ENCODE results near the gene IL6R.

Gene IL6R

GRCh38 chr1:154497026-154497806 is 92.1 kb downstream of the IL6R start:
- no peaks in the 10 kb centered on the region for H3K36me3 ChIP-seq (ENCODE audit: insufficient read depth, insufficient read length, low read length)
- no peak for TF ChIP-seq SUZ12 (IDR thresholded peaks at IDR 0.05; ENCODE audit: extremely low read depth, insufficient read depth, insufficient read length)
- TF ChIP-seq ZNF274 (IDR thresholded peaks at IDR 0.05; ENCODE audit: low read depth, low read length) = no peak
- no peak for TF ChIP-seq YY1 (IDR thresholded peaks at IDR 0.05; ENCODE audit: insufficient read depth, insufficient read length)
- no peak overlapping the region for H3K4me3 ChIP-seq (ENCODE audit: insufficient read length, low read depth)
- H3K9ac ChIP-seq (ENCODE audit: insufficient read length, low read depth) = no peak overlapping the region
- H3K9me3 ChIP-seq (ENCODE audit: insufficient read depth, low read length) = no peaks in the 10 kb centered on the region
- peaks cover 35% of the 10 kb centered on the region for H3K27me3 ChIP-seq (ENCODE audit: insufficient read depth, insufficient read length)
- DNase-seq (ENCODE audit: low read depth, low spot score) = no peak
- no peaks in the 10 kb centered on the region for H3K4me1 ChIP-seq (ENCODE audit: insufficient read depth, insufficient read length)

- H3K27me3 ChIP-seq (ENCODE audit: insufficient read depth, insufficient read length) = peaks cover 55% of the 10 kb centered on the region
- H3K4me1 ChIP-seq (ENCODE audit: insufficient read depth, insufficient read length) = no peaks in the 10 kb centered on the region
- DNase-seq (ENCODE audit: low read depth, low spot score) = no peak
- no peaks in the 10 kb centered on the region for H3K36me3 ChIP-seq (ENCODE audit: insufficient read depth, insufficient read length, low read length)
- H3K9ac ChIP-seq (ENCODE audit: insufficient read length, low read depth) = no peak overlapping the region
- no peak overlapping the region for H3K4me3 ChIP-seq (ENCODE audit: insufficient read length, low read depth)
- TF ChIP-seq YY1 (IDR thresholded peaks at IDR 0.05; ENCODE audit: insufficient read depth, insufficient read length) (no peak), ZNF274 (IDR thresholded peaks at IDR 0.05; ENCODE audit: low read depth, low read length) (no peak), SUZ12 (IDR thresholded peaks at IDR 0.05; ENCODE audit: extremely low read depth, insufficient read depth, insufficient read length) (peak; percentile 20)
- H3K9me3 ChIP-seq (ENCODE audit: insufficient read depth, low read length) = peaks cover 5% of the 10 kb centered on the region; the same call in 1 of the 2 replicates
These were observed 94.3 kb downstream of the IL6R start for GRCh38 chr1:154499446-154499845.

- DNase-seq (ENCODE audit: low read depth, low spot score) = no peak
- H3K4me3 ChIP-seq (ENCODE audit: insufficient read length, low read depth) = no peak overlapping the region
- peaks cover 55% of the 10 kb centered on the region for H3K27me3 ChIP-seq (ENCODE audit: insufficient read depth, insufficient read length)
- H3K36me3 ChIP-seq (ENCODE audit: insufficient read depth, insufficient read length, low read length) = no peaks in the 10 kb centered on the region
- no peak overlapping the region for H3K9ac ChIP-seq (ENCODE audit: insufficient read length, low read depth)
- no peaks in the 10 kb centered on the region for H3K4me1 ChIP-seq (ENCODE audit: insufficient read depth, insufficient read length)
- TF ChIP-seq ZNF274 (IDR thresholded peaks at IDR 0.05; ENCODE audit: low read depth, low read length) (no peak), SUZ12 (IDR thresholded peaks at IDR 0.05; ENCODE audit: extremely low read depth, insufficient read depth, insufficient read length) (no peak), YY1 (IDR thresholded peaks at IDR 0.05; ENCODE audit: insufficient read depth, insufficient read length) (no peak)
- H3K9me3 ChIP-seq (ENCODE audit: insufficient read depth, low read length) = peaks cover 5% of the 10 kb centered on the region
These were observed 95.4 kb downstream of the IL6R start for GRCh38 chr1:154500533-154500932.

- peaks cover 12% of the 10 kb centered on the region for H3K9me3 ChIP-seq (ENCODE audit: insufficient read depth, low read length)
- peaks cover 55% of the 10 kb centered on the region for H3K27me3 ChIP-seq (ENCODE audit: insufficient read depth, insufficient read length)
- no peak for DNase-seq (ENCODE audit: low read depth, low spot score)
- no peaks in the 10 kb centered on the region for H3K4me1 ChIP-seq (ENCODE audit: insufficient read depth, insufficient read length)
- peak overlapping the region; percentile 39 for H3K9ac ChIP-seq (ENCODE audit: insufficient read length, low read depth)
- no peaks in the 10 kb centered on the region for H3K36me3 ChIP-seq (ENCODE audit: insufficient read depth, insufficient read length, low read length)
- TF ChIP-seq YY1 (IDR thresholded peaks at IDR 0.05; ENCODE audit: insufficient read depth, insufficient read length) = no peak
- TF ChIP-seq SUZ12 (IDR thresholded peaks at IDR 0.05; ENCODE audit: extremely low read depth, insufficient read depth, insufficient read length) = peak; percentile 76
- no peak for TF ChIP-seq ZNF274 (IDR thresholded peaks at IDR 0.05; ENCODE audit: low read depth, low read length)
- H3K4me3 ChIP-seq (ENCODE audit: insufficient read length, low read depth) = peak overlapping the region; percentile 38
These were observed 96.4 kb downstream of the IL6R start for GRCh38 chr1:154501423-154502065.

- peaks cover 12% of the 10 kb centered on the region for H3K9me3 ChIP-seq (ENCODE audit: insufficient read depth, low read length)
- no peaks in the 10 kb centered on the region for H3K4me1 ChIP-seq (ENCODE audit: insufficient read depth, insufficient read length)
- H3K9ac ChIP-seq (ENCODE audit: insufficient read length, low read depth) = peak within 1 kb of the TSS; percentile 39
- no peak for DNase-seq (ENCODE audit: low read depth, low spot score)
- peak; percentile 43 for TF ChIP-seq SUZ12 (IDR thresholded peaks at IDR 0.05; ENCODE audit: extremely low read depth, insufficient read depth, insufficient read length)
- TF ChIP-seq YY1 (IDR thresholded peaks at IDR 0.05; ENCODE audit: insufficient read depth, insufficient read length) = no peak
- peak within 1 kb of the TSS; percentile 38 for H3K4me3 ChIP-seq (ENCODE audit: insufficient read length, low read depth)
- peaks cover 55% of the 10 kb centered on the region for H3K27me3 ChIP-seq (ENCODE audit: insufficient read depth, insufficient read length)
- H3K36me3 ChIP-seq (ENCODE audit: insufficient read depth, insufficient read length, low read length) = no peaks in the 10 kb centered on the region
These were observed 97.1 kb downstream of the IL6R start, which contains the start of the genes SHE and TDRD10 for GRCh38 chr1:154502066-154502743. Gene SHE (minus strand): TSS chr1:154502412. CDS start chr1:154502026, 386 bp downstream. Gene TDRD10 (plus strand): TSS chr1:154502219. CDS start chr1:154506904, 4,685 bp downstream.

GRCh38 chr1:154502744-154503115 is 97.6 kb downstream of the IL6R start:
- Histone ChIP-seq H3K36me3 (ENCODE audit: insufficient read depth, insufficient read length, low read length) (no peaks in the 10 kb centered on the region), H3K9me3 (ENCODE audit: insufficient read depth, low read length) (peaks cover 12% of the 10 kb centered on the region), H3K9ac (ENCODE audit: insufficient read length, low read depth) (peak overlapping the region; percentile 39), H3K27me3 (ENCODE audit: insufficient read depth, insufficient read length) (peaks cover 55% of the 10 kb centered on the region), H3K4me1 (ENCODE audit: insufficient read depth, insufficient read length) (no peaks in the 10 kb centered on the region), H3K4me3 (ENCODE audit: insufficient read length, low read depth) (peak overlapping the region; percentile 38)
- TF ChIP-seq YY1 (IDR thresholded peaks at IDR 0.05; ENCODE audit: insufficient read depth, insufficient read length) = no peak
- no peak for TF ChIP-seq SUZ12 (IDR thresholded peaks at IDR 0.05; ENCODE audit: extremely low read depth, insufficient read depth, insufficient read length)
- DNase-seq (ENCODE audit: low read depth, low spot score) = no peak

- no peaks in the 10 kb centered on the region for H3K36me3 ChIP-seq (ENCODE audit: insufficient read depth, insufficient read length, low read length)
- H3K27me3 ChIP-seq (ENCODE audit: insufficient read depth, insufficient read length) = peaks cover 53% of the 10 kb centered on the region
- no peaks in the 10 kb centered on the region for H3K4me1 ChIP-seq (ENCODE audit: insufficient read depth, insufficient read length)
- DNase-seq (ENCODE audit: low read depth, low spot score) = no peak
- TF ChIP-seq ZNF274 (IDR thresholded peaks at IDR 0.05; ENCODE audit: low read depth, low read length) = no peak
- no peak for TF ChIP-seq SUZ12 (IDR thresholded peaks at IDR 0.05; ENCODE audit: extremely low read depth, insufficient read depth, insufficient read length)
- TF ChIP-seq YY1 (IDR thresholded peaks at IDR 0.05; ENCODE audit: insufficient read depth, insufficient read length) = no peak
- H3K4me3 ChIP-seq (ENCODE audit: insufficient read length, low read depth) = no peak overlapping the region
- H3K9ac ChIP-seq (ENCODE audit: insufficient read length, low read depth) = no peak overlapping the region
- H3K9me3 ChIP-seq (ENCODE audit: insufficient read depth, low read length) = peaks cover 12% of the 10 kb centered on the region
These were observed 98.8 kb downstream of the IL6R start for GRCh38 chr1:154503898-154504297.
